Bladder microvascular endothelial cell (primary cell): ENCODE results near the gene SERBP1. TPM values are rescaled to one million over a fixed set of nuclear protein-coding genes. Genes with fewer than 3 reads are reported as not detected.

Experiments used
- total RNA-seq: library from RNA; depleted of rRNA; stranded (reverse); fragments of >200 nt; gene quantifications from 2 replicates; pipeline ENCODE4 v1.2.3, GENCODE V29; 2014

Gene SERBP1
- 183 and 288 TPM in 2 replicates for total RNA-seq

DNA sequence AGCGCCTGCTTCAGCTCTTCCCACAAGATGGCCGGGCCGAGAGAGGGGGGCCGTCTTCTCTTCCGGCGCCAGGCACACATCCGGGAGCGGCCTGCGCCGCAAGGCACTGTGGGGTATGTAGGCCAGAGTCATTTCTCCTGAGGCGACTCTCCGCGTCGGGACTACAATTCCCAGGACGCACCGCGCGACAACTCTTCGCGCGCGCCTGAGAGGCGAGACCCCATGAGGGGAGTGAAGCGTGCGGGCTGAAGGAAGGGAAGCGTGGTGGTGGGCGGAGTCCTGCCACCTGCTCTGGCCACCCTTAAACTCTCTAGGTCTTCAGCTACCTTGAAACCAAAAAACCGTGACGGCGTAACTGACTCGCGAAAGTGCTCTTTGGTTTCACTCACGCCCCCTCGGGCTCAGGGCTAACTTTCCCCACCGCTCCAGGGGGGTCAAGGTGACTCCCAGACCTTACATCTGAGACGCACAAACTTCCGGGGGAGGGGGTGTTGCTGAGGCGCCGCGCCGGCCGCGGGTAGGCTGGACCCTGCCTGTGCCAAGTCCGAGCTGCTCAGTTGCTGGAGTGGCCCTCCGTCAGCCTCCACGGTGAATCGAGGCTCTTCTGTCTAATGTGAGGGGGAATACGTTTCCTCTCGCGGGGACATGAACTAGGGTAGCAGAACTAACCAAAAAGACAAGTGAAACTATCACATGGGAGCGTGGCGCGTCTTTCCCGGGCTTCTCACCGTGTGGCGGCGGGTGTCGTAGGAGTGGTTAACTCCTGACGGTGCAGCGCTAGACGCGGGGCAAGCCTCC lies at the start of gene SERBP1:
Gene SERBP1 (minus strand): TSS at position 45 of the 798 bp plus-strand sequence. CDS start 102 bp downstream, outside the sequence.

Other genes starting within 250 kb of the SERBP1 start
- 0.19 TPM in 1 of 2 replicates, not detected in the other for gene IL12RB2, start 122.5 kb downstream of the SERBP1 start, total RNA-seq